IMR-90 (cell line): Measurements from ENCODE around the gene TCF7L2. TPM values are rescaled to one million over a fixed set of nuclear protein-coding genes. Genes with fewer than 3 reads are reported as not detected.

Experiments used
- ATAC-seq: fragments of 200-7000 bp; cut with Tn5 transposase; 2 replicates; pipeline ENCODE4 v1.9.1; 2020; ENCODE audit warnings: low read depth, mild to moderate bottlenecking, moderate library complexity
- BruUV-seq: library from RNA; stranded (reverse); fragments of 400-500 nt; replicated peaks from 2 replicates; lab custom pipeline; 2021; lab: Mats Ljungman, UMichigan
- CTCF ChIA-PET: fragments of 300-600 bp; formaldehyde crosslinking; extraction: SDS; loops from one replicate; lab custom pipeline; 2021; ENCODE audit warnings: antibody characterized with exemption; lab: Yijun Ruan, JAX
- POLR2A ChIA-PET: fragments of 300-600 bp; sonication (Branson Sonifier 250); formaldehyde crosslinking; loops from one replicate; lab custom pipeline; 2022; ENCODE audit warnings: antibody characterized with exemption; ENCODE audit not compliant: unreplicated experiment; lab: Charles Lee
- DNase-seq: peaks from one replicate; pipeline ENCODE4 v3.0.0; 2013
- H2AFZ ChIP-seq: replicated peaks from 2 replicates; pipeline ENCODE3; 2013; ENCODE audit warnings: low read length, mild to moderate bottlenecking; ENCODE audit not compliant: poor library complexity
- H2AK5ac ChIP-seq: 2 replicates; pipeline ENCODE4 v1.6.1; 2013; ENCODE audit warnings: low read depth, low read length, inconsistent platforms
- H2AK9ac ChIP-seq: replicated peaks from 2 replicates; pipeline ENCODE3; 2013; ENCODE audit warnings: mild to moderate bottlenecking, low read depth, low read length, moderate library complexity; ENCODE audit not compliant: poor library complexity
- H2BK120ac ChIP-seq: 2 replicates; pipeline ENCODE4 v1.6.1; 2013; ENCODE audit warnings: low read depth, low read length, inconsistent platforms
- H2BK15ac ChIP-seq: 3 replicates; pipeline ENCODE4 v1.6.1; 2013; ENCODE audit warnings: low read depth, low read length, inconsistent platforms
- H2BK20ac ChIP-seq: 2 replicates; pipeline ENCODE4 v1.6.1; 2013; ENCODE audit warnings: low read depth, mild to moderate bottlenecking, inconsistent platforms, low read length, moderate library complexity
- H2BK5ac ChIP-seq: 2 replicates; pipeline ENCODE4 v1.6.1; 2013; ENCODE audit warnings: mild to moderate bottlenecking, low read depth, low read length, inconsistent platforms; ENCODE audit not compliant: poor library complexity, severe bottlenecking
- H3K14ac ChIP-seq: replicated peaks from 2 replicates; pipeline ENCODE4 v1.6.1; 2013; ENCODE audit warnings: low read depth, low read length, inconsistent platforms
- H3K18ac ChIP-seq: 2 replicates; pipeline ENCODE4 v1.6.1; 2013; ENCODE audit warnings: low read depth, low read length, control low read depth
- H3K23ac ChIP-seq: 2 replicates; pipeline ENCODE4 v1.6.1; 2013; ENCODE audit warnings: low read depth, low read length, inconsistent platforms
- H3K27ac ChIP-seq: 2 replicates; pipeline ENCODE4 v1.5.1; 2013; ENCODE audit warnings: mild to moderate bottlenecking, control low read depth, low read length; ENCODE audit not compliant: insufficient read depth
- H3K27me3 ChIP-seq: 2 replicates; pipeline ENCODE4 v1.6.1; 2013; ENCODE audit warnings: low read length; ENCODE audit not compliant: control insufficient read depth, insufficient read depth
- H3K36me3 ChIP-seq: 2 replicates; pipeline ENCODE4 v1.6.1; 2013; ENCODE audit warnings: low read length, mixed read lengths; ENCODE audit not compliant: control insufficient read depth, insufficient read depth
- H3K4ac ChIP-seq: 2 replicates; pipeline ENCODE4 v1.6.1; 2013; ENCODE audit warnings: low read depth, low read length, inconsistent platforms
- H3K4me1 ChIP-seq: 2 replicates; pipeline ENCODE4 v1.6.1; 2013; ENCODE audit warnings: low read length, mixed read lengths; ENCODE audit not compliant: control insufficient read depth, insufficient read depth
- H3K4me2 ChIP-seq: 2 replicates; pipeline ENCODE4 v1.6.1; 2013; ENCODE audit warnings: low read depth, mild to moderate bottlenecking, control low read depth, low read length, moderate library complexity
- H3K4me3 ChIP-seq: 2 replicates; pipeline ENCODE4 v1.5.1; 2013; ENCODE audit warnings: low read depth, mild to moderate bottlenecking, control low read depth, low read length, moderate library complexity; ENCODE audit not compliant: insufficient read depth
- H3K56ac ChIP-seq: 2 replicates; pipeline ENCODE4 v1.6.1; 2013; ENCODE audit warnings: low read length, inconsistent platforms; ENCODE audit not compliant: insufficient read depth; ENCODE audit errors: extremely low read depth
- H3K79me1 ChIP-seq, 2 experiments: 2 replicates each; pipeline ENCODE4 v1.6.1; 2013; ENCODE audit warnings: low read length in 2 of 2, inconsistent platforms in 1 of 2, low read depth in 1 of 2
- H3K9ac ChIP-seq: 2 replicates; pipeline ENCODE4 v1.6.1; 2013; ENCODE audit warnings: low read depth, low read length, control low read depth
- H3K9me1 ChIP-seq: 2 replicates; pipeline ENCODE4 v1.6.1; 2013; ENCODE audit warnings: low read length, inconsistent platforms; ENCODE audit not compliant: insufficient read depth
- H3K9me3 ChIP-seq: 2 replicates; pipeline ENCODE4 v1.6.1; 2013; ENCODE audit warnings: low read length; ENCODE audit not compliant: control insufficient read depth, insufficient read depth
- H4K20me1 ChIP-seq: 2 replicates; pipeline ENCODE4 v1.6.1; 2013; ENCODE audit warnings: low read length, inconsistent platforms; ENCODE audit not compliant: insufficient read depth
- H4K5ac ChIP-seq: 2 replicates; pipeline ENCODE4 v1.6.1; 2013; ENCODE audit warnings: mild to moderate bottlenecking, low read depth, low read length, control low read depth
- H4K8ac ChIP-seq, 2 experiments: 2 replicates each; pipeline ENCODE4 v1.6.1; 2013; ENCODE audit warnings: low read depth in 2 of 2, low read length in 2 of 2, control low read depth in 1 of 2, inconsistent platforms in 1 of 2
- H4K91ac ChIP-seq: 2 replicates; pipeline ENCODE4 v1.6.1; 2013; ENCODE audit warnings: low read depth, low read length, inconsistent platforms; ENCODE audit not compliant: insufficient read depth
- BHLHE40 ChIP-seq: fragments of 150-350 bp; IDR thresholded peaks from 2 replicates; pipeline ENCODE4 v1.6.1; 2016; ENCODE audit warnings: mild to moderate bottlenecking, low read depth, low read length
- CEBPB ChIP-seq: IDR thresholded peaks from 2 replicates; pipeline ENCODE4 v1.6.1; 2012; ENCODE audit warnings: low read depth, low read length, improper control_type of control experiment
- CHD1 ChIP-seq: IDR thresholded peaks from 2 replicates; pipeline ENCODE4 v1.6.1; 2012; ENCODE audit warnings: low read depth, low read length, improper control_type of control experiment
- CTCF ChIP-seq: conservative IDR thresholded peaks from 2 replicates; pipeline ENCODE4 v1.5.1; 2012; ENCODE audit warnings: mild to moderate bottlenecking, low read depth, low read length, improper control_type of control experiment
- ELK1 ChIP-seq: fragments of 150-350 bp; IDR thresholded peaks from 2 replicates; pipeline ENCODE4 v1.6.1; 2016; ENCODE audit warnings: low read depth, mild to moderate bottlenecking, low read length, moderate library complexity, borderline replicate concordance
- FOS ChIP-seq: fragments of 150-350 bp; IDR thresholded peaks from 2 replicates; pipeline ENCODE4 v1.6.1; 2016; ENCODE audit warnings: low read depth, low read length
- MAFK ChIP-seq: IDR thresholded peaks from 2 replicates; pipeline ENCODE4 v1.6.1; 2012; ENCODE audit warnings: low read depth, low read length, improper control_type of control experiment
- MAZ ChIP-seq: IDR thresholded peaks from 2 replicates; pipeline ENCODE4 v1.6.1; 2012; ENCODE audit warnings: low read depth, mild to moderate bottlenecking, low read length, improper control_type of control experiment, moderate library complexity, borderline replicate concordance
- NFE2L2 ChIP-seq: fragments of 150-350 bp; IDR thresholded peaks from 2 replicates; pipeline ENCODE4 v1.6.1; 2016; ENCODE audit warnings: low read depth, mild to moderate bottlenecking, low read length
- POLR2A ChIP-seq: IDR thresholded peaks from 2 replicates; pipeline ENCODE4 v1.6.1; 2012; ENCODE audit warnings: mild to moderate bottlenecking, low read depth, low read length
- RAD21 ChIP-seq: IDR thresholded peaks from 2 replicates; pipeline ENCODE4 v1.6.1; 2012; ENCODE audit warnings: low read length, improper control_type of control experiment
- RCOR1 ChIP-seq: IDR thresholded peaks from 2 replicates; pipeline ENCODE4 v1.6.1; 2012; ENCODE audit warnings: mild to moderate bottlenecking, low read length, improper control_type of control experiment; ENCODE audit not compliant: insufficient replicate concordance
- SMC3 ChIP-seq: fragments of 150-350 bp; IDR thresholded peaks from 2 replicates; pipeline ENCODE4 v1.6.1; 2016; ENCODE audit warnings: low read depth, mild to moderate bottlenecking, antibody characterized with exemption, low read length, moderate library complexity
- USF2 ChIP-seq: fragments of 150-350 bp; IDR thresholded peaks from 2 replicates; pipeline ENCODE4 v1.6.1; 2017; ENCODE audit warnings: mild to moderate bottlenecking, antibody characterized with exemption, low read length, low read depth
- WGBS, 2 experiments: methylation state at CpG; one replicate each; pipeline versions ENCODE4 v1.1.5 to v1.1.7; 2013; ENCODE audit warnings: missing lambda C conversion rate in 2 of 2; ENCODE audit not compliant: insufficient read length in 1 of 2; ENCODE audit errors: extremely low coverage in 2 of 2; 5-methylcytosine and 5-hydroxymethylcytosine counted together
- dilution Hi-C: fragments of 300-500 bp; cut with HindIII; formaldehyde crosslinking; loops from one replicate; pipeline ENCODE4 v1.14.3; 2018; ENCODE audit warnings: low sequenced_read_pairs; ENCODE audit not compliant: unreplicated experiment
- in situ Hi-C: fragments of 300-500 bp; cut with MboI; formaldehyde crosslinking; loops from 3 replicates; pipeline ENCODE4 v1.14.3; 2019; ENCODE audit warnings: low sequenced_read_pairs, inconsistent platforms, mixed read lengths
- intact Hi-C: fragments of 100-400 bp; cut with micrococcal nuclease; formaldehyde crosslinking; loops from 2 replicates; pipeline ENCODE4 v1.10.0; 2022
- polyA plus RNA-seq, 3 experiments: library from polyadenylated mRNA; depleted of rRNA; stranded (reverse); fragments of >200 nt; gene quantifications; 2 replicates each; pipeline ENCODE4 v1.2.3, GENCODE V29; 2012; ENCODE audit warnings: low replicate concordance in 1 of 3
- total RNA-seq: library from RNA; depleted of rRNA; stranded (reverse); fragments of >200 nt; gene quantifications from 2 replicates; pipeline ENCODE4 v1.2.3, GENCODE V29; 2012

The TCF7L2 gene
- total and polyA plus RNA-seq, 2 of the 4 experiments (the other 2 are of a cell fraction), result 1.3 to 12.2 TPM

GRCh38 chr10:113026679-113027078 lies 76.6 kb downstream of the TCF7L2 start:
- H3K27ac ChIP-seq, result no peak overlapping the region
- peaks cover 61% of the 10 kb centered on the region for H4K20me1 ChIP-seq
- in situ Hi-C loops, result no loop called here
- H3K4ac ChIP-seq, result peak overlapping the region; percentile 17; the same call in 1 of the 2 replicates
- H3K27me3 ChIP-seq, result no peaks in the 10 kb centered on the region
- DNase-seq, result peak; percentile 94
- no peak overlapping the region for H3K9ac ChIP-seq
- H3K9me3 ChIP-seq, result no peaks in the 10 kb centered on the region
- ChIA-PET POLR2A (no interaction called here), CTCF (interaction anchor here (0.5 kb wide), 1 partner anchor 99 kb away, joined by 4 read pairs; no protein-coding TSS in a partner anchor)
- H3K23ac ChIP-seq, result peak overlapping the region; percentile 44; the same call in 1 of the 2 replicates
- peak overlapping the region; percentile 77 for H3K4me2 ChIP-seq
- no peak overlapping the region for H4K8ac ChIP-seq
- peaks cover 20% of the 10 kb centered on the region for H3K4me1 ChIP-seq
- intact Hi-C loops, result no loop called here
- no peaks in the 10 kb centered on the region for H3K36me3 ChIP-seq
- H4K91ac ChIP-seq, result no peak overlapping the region
- TF ChIP-seq BHLHE40 (no peak), RCOR1 (no peak), RAD21 (no peak), NFE2L2 (no peak), MAZ (no peak), FOS (no peak), CTCF (no peak), USF2 (no peak), CHD1 (no peak), SMC3 (no peak), POLR2A (no peak), CEBPB (no peak), MAFK (no peak), ELK1 (no peak)
- no peak overlapping the region for H3K18ac ChIP-seq
- WGBS, 2 experiments, result no CpG with 5 or more reads among the region's 4 CpGs
- 0 out of 2 replicates have a peak overlapping the region, but pooled peaks have one; percentile 1 for H2BK20ac ChIP-seq
- no peak overlapping the region; the same call in 1 of the 2 replicates for H3K14ac ChIP-seq
- H2BK5ac ChIP-seq, result no peak overlapping the region
- peaks cover 14% of the 10 kb centered on the region for H3K9me1 ChIP-seq
- BruUV-seq, result no TSS peak
- ATAC-seq, result peak; percentile 38
- H2AFZ ChIP-seq, result no peak overlapping the region
- H2AK9ac ChIP-seq, result no peak overlapping the region
- no peak overlapping the region for H2BK15ac ChIP-seq
- no peak overlapping the region for H3K56ac ChIP-seq
- dilution Hi-C loops, result no loop called here
- peaks cover 35 to 73% of the 10 kb centered on the region in 2 experiments for H3K79me1 ChIP-seq
- no peak overlapping the region for H4K5ac ChIP-seq
- peak overlapping the region; percentile 23; the same call in 1 of the 2 replicates for H2AK5ac ChIP-seq
- H2BK120ac ChIP-seq, result peak overlapping the region; percentile 18; the same call in 1 of the 2 replicates
- no peak overlapping the region for H3K4me3 ChIP-seq
